CD4-positive, alpha-beta T cell (primary cell): Measurements from ENCODE around the gene DNAH9. TPM values are rescaled to one million over a fixed set of nuclear protein-coding genes. Genes with fewer than 3 reads are reported as not detected.

Experiments used
- ATAC-seq: fragments of 200-7000 bp; cut with Tn5 transposase; one replicate; pipeline ENCODE4 v1.10.0; 2022; ENCODE audit warnings: mild to moderate bottlenecking; ENCODE audit not compliant: poor library complexity
- CTCF ChIA-PET: fragments of 350-600 bp; sonication (Branson Sonifier 250); formaldehyde crosslinking; loops from one replicate; lab custom pipeline; 2021; ENCODE audit warnings: antibody characterized with exemption, inconsistent platforms; lab: Charles Lee
- POLR2A ChIA-PET: fragments of 350-600 bp; sonication (Branson Sonifier 250); formaldehyde crosslinking; loops from one replicate; lab custom pipeline; 2021; ENCODE audit warnings: antibody characterized with exemption, inconsistent platforms; lab: Charles Lee
- DNase-seq, 14 experiments: peaks; one replicate each; pipeline ENCODE4 v3.0.0-alpha.2; 2013 to 2020; ENCODE audit warnings: mixed read lengths in 2 of 14
- H3K27ac ChIP-seq, 2 donors: one replicate each; pipeline versions ENCODE4 v1.5.1 to v1.7.0; 2013; ENCODE audit warnings: low read length in 2 of 2, low read depth in 1 of 2, mild to moderate bottlenecking in 1 of 2
- H3K27me3 ChIP-seq, 2 experiments: 1 replicate in 1 of 2; 2 replicates in 1 of 2; pipeline versions ENCODE4 v1.6.1 to v1.7.0; 2013; ENCODE audit warnings: low read length in 2 of 2, control low read depth in 1 of 2, mild to moderate bottlenecking in 1 of 2, moderate library complexity in 1 of 2; ENCODE audit not compliant: insufficient read depth in 2 of 2, control insufficient read depth in 1 of 2
- H3K36me3 ChIP-seq: one replicate; pipeline ENCODE4 v1.6.1; 2013; ENCODE audit warnings: low read length, control low read depth; ENCODE audit not compliant: insufficient read depth
- H3K4me1 ChIP-seq: one replicate; pipeline ENCODE4 v1.6.1; 2013; ENCODE audit warnings: low read length, control low read depth; ENCODE audit not compliant: insufficient read depth
- H3K4me3 ChIP-seq: one replicate; pipeline ENCODE4 v1.5.1; 2013; ENCODE audit warnings: mild to moderate bottlenecking, low read length, moderate library complexity
- H3K9me3 ChIP-seq, 2 experiments: 1 replicate in 1 of 2; 2 replicates in 1 of 2; pipeline versions ENCODE4 v1.6.1 to v1.7.0; 2013; ENCODE audit warnings: low read length in 2 of 2, mild to moderate bottlenecking in 2 of 2, control low read depth in 1 of 2, moderate library complexity in 1 of 2; ENCODE audit not compliant: control insufficient read depth in 1 of 2, insufficient read depth in 1 of 2
- H3K27ac Mint-ChIP-seq: one replicate; pipeline ENCODE4 v1.8.0; 2020; ENCODE audit warnings: mixed read lengths
- H3K27me3 Mint-ChIP-seq: one replicate; pipeline ENCODE4 v1.8.0; 2021; ENCODE audit warnings: mixed read lengths
- H3K36me3 Mint-ChIP-seq: one replicate; pipeline ENCODE4 v1.8.0; 2021; ENCODE audit warnings: low read depth, mixed read lengths
- H3K4me1 Mint-ChIP-seq: one replicate; pipeline ENCODE4 v1.8.0; 2021; ENCODE audit warnings: low read depth, mixed read lengths
- H3K4me3 Mint-ChIP-seq: one replicate; pipeline ENCODE4 v1.8.0; 2020; ENCODE audit warnings: mild to moderate bottlenecking, mixed read lengths
- H3K9me3 Mint-ChIP-seq: one replicate; pipeline ENCODE4 v1.8.0; 2020; ENCODE audit warnings: mixed read lengths
- CTCF ChIP-seq: fragments of 200-600 bp; IDR thresholded peaks from one replicate; pipeline ENCODE4 v1.8.0; 2022; ENCODE audit warnings: antibody characterized with exemption, mild to moderate bottlenecking
- intact Hi-C, 2 experiments: fragments of 100-400 bp; cut with DNase I in 1 of 2; cut with micrococcal nuclease in 1 of 2; formaldehyde crosslinking; loops; one replicate each; pipeline versions ENCODE4 v1.15.1 to v1.9.0; 2023 to 2025; cut with DNase I, micrococcal nuclease
- total RNA-seq, 174 experiments: library from RNA in 2 of 174; stranded (reverse) in 2 of 174; gene quantifications; one replicate each; pipeline ENCODE4 v1.2.3 and lab custom pipeline; 2021 to 2026

DNAH9 gene
- total RNA-seq, 2 experiments from 2014 or later = not detected

- H3K9me3 ChIP-seq = peaks cover 0 to 20% of the 10 kb centered on the region in 2 experiments
- CTCF ChIA-PET = no interaction called here
- H3K4me1 Mint-ChIP-seq = no peaks in the 10 kb centered on the region
- intact Hi-C loops = loop anchor here in 1 of 2 experiments (5.0 kb wide), 1 partner anchor 993 kb away; no protein-coding TSS in a partner anchor
- no peaks in the 10 kb centered on the region for H3K36me3 ChIP-seq
- H3K4me3 ChIP-seq = no peak overlapping the region
- no peak for TF ChIP-seq CTCF
- DNase-seq (no peak), ATAC-seq (no peak)
- no peak overlapping the region for H3K4me3 Mint-ChIP-seq
- no peak overlapping the region for H3K27ac ChIP-seq
- no peaks in the 10 kb centered on the region for H3K9me3 Mint-ChIP-seq
- no peak overlapping the region for H3K27ac Mint-ChIP-seq
- no peaks in the 10 kb centered on the region for H3K27me3 ChIP-seq
- no peaks in the 10 kb centered on the region for H3K4me1 ChIP-seq
- H3K36me3 Mint-ChIP-seq = no peaks in the 10 kb centered on the region
- no peaks in the 10 kb centered on the region for H3K27me3 Mint-ChIP-seq
- POLR2A ChIA-PET = no interaction called here
Measured at GRCh38 chr17:11639736-11640462, 41.6 kb downstream of the DNAH9 start.

GRCh38 chr17:11640463-11640814 lies 42.2 kb downstream of the DNAH9 start:
- no peaks in the 10 kb centered on the region for H3K9me3 Mint-ChIP-seq
- ChIA-PET CTCF (no interaction called here), POLR2A (no interaction called here)
- Histone ChIP-seq H3K27ac (no peak overlapping the region), H3K4me1 (no peaks in the 10 kb centered on the region), H3K4me3 (no peak overlapping the region), H3K27me3 (no peaks in the 10 kb centered on the region), H3K9me3 (peaks cover 0 to 20% of the 10 kb centered on the region in 2 experiments), H3K36me3 (no peaks in the 10 kb centered on the region)
- H3K27ac Mint-ChIP-seq = no peak overlapping the region
- H3K4me3 Mint-ChIP-seq = no peak overlapping the region
- no peaks in the 10 kb centered on the region for H3K27me3 Mint-ChIP-seq
- no peak for TF ChIP-seq CTCF
- intact Hi-C loops = loop anchor here in 1 of 2 experiments (5.0 kb wide), 1 partner anchor 993 kb away; no protein-coding TSS in a partner anchor
- H3K36me3 Mint-ChIP-seq = no peaks in the 10 kb centered on the region
- ATAC-seq = no peak
- no peak for DNase-seq
- H3K4me1 Mint-ChIP-seq = no peaks in the 10 kb centered on the region

- Histone ChIP-seq H3K27ac (no peak overlapping the region), H3K9me3 (peaks cover 0 to 20% of the 10 kb centered on the region in 2 experiments), H3K4me1 (no peaks in the 10 kb centered on the region), H3K27me3 (no peaks in the 10 kb centered on the region), H3K36me3 (no peaks in the 10 kb centered on the region), H3K4me3 (no peak overlapping the region)
- H3K27ac Mint-ChIP-seq = no peak overlapping the region
- H3K4me1 Mint-ChIP-seq = no peaks in the 10 kb centered on the region
- POLR2A ChIA-PET = no interaction called here
- no peak overlapping the region for H3K4me3 Mint-ChIP-seq
- ATAC-seq = no peak
- TF ChIP-seq CTCF = no peak
- no peaks in the 10 kb centered on the region for H3K27me3 Mint-ChIP-seq
- no peaks in the 10 kb centered on the region for H3K9me3 Mint-ChIP-seq
- CTCF ChIA-PET = no interaction called here
- H3K36me3 Mint-ChIP-seq = no peaks in the 10 kb centered on the region
- DNase-seq = no peak
- intact Hi-C loops = loop anchor here in 1 of 2 experiments (5.0 kb wide), 1 partner anchor 994 kb away; no protein-coding TSS in a partner anchor
Measured at GRCh38 chr17:11641521-11642275, 43.4 kb downstream of the DNAH9 start.
